KG1 (cell line): Measurements from ENCODE around the gene TRAPPC1.

ENCODE experiments used
- DNase-seq: peaks from one replicate; lab custom pipeline; 2025; lab: John Stamatoyannopoulos, UW

TRAPPC1 gene

GRCh38 chr17:7897773-7898172 is 34.0 kb downstream of the TRAPPC1 start:
- DNase-seq, result no peak

- no peak for DNase-seq
These were observed 34.7 kb downstream of the TRAPPC1 start for GRCh38 chr17:7897090-7897489.

GRCh38 chr17:7894866-7895265 is 36.9 kb downstream of the TRAPPC1 start:
- no peak for DNase-seq

GRCh38 chr17:7894226-7894625 is 37.5 kb downstream of the TRAPPC1 start:
- no peak for DNase-seq

DNA sequence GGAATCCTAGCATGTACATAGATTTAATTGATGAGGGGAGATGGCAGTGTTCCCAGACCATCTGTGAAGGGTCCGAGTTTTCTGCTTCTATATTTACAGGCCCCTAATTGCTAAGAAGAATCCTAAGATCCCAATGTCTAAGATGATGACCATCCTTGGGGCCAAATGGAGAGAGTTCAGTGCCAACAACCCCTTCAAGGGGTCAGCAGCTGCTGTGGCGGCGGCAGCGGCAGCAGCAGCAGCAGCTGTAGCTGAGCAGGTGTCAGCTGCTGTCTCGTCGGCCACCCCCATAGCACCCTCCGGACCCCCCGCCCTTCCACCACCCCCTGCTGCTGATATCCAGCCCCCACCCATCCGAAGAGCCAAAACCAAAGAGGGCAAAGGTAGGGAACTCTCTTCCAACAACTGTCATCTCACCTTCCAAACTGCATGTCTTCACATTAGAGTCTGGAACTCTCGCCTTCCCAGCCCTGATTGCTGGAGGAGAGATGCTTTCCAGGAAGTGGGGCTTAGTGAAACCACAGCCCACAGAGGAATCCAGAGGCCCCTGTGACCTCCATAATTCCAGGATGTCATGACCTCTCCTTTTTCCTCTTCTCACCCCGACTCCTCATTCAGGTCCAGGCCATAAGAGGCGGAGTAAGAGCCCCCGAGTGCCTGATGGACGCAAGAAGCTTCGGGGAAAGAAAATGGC is 38.4 kb downstream of the TRAPPC1 start:
- DNase-seq, result no peak

DNA sequence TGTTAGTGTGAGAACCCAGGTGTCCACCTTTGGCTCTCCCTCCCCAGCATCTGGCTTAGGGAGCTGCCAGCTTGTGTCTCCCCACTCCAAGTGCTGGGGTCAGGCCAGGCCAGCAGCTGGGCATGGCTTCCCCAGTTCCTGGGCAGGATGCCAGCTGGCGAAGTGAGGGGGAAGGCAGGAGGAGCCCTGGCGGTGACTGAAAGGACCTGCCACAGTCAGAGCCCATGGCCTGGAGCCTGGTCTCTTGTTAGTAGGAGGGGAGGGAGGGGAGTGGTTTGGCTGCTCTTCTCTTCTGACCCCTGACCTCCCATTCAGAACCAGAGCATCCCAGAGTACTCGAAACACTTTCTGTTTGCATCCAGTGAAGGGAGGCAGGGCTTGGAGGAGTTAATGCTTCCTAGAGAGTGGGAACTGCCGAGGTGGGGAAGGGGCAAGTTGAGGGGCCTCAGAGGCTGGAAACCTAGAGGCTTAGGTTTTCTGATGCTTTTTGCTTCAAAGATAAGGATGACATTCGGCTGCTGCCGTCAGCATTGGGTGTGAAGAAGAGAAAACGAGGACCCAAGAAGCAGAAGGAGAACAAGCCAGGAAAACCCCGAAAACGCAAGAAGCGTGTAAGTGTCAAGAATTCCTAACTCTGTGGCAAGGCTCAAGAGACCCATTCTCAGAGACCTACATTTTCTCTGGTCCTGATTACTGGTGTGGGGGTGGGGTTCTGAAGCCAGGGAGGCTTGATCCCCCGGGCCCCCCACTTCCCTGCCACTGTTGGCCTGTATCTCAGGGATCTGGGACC is 42.4 kb downstream of the TRAPPC1 start:
- no peak for DNase-seq

DNA sequence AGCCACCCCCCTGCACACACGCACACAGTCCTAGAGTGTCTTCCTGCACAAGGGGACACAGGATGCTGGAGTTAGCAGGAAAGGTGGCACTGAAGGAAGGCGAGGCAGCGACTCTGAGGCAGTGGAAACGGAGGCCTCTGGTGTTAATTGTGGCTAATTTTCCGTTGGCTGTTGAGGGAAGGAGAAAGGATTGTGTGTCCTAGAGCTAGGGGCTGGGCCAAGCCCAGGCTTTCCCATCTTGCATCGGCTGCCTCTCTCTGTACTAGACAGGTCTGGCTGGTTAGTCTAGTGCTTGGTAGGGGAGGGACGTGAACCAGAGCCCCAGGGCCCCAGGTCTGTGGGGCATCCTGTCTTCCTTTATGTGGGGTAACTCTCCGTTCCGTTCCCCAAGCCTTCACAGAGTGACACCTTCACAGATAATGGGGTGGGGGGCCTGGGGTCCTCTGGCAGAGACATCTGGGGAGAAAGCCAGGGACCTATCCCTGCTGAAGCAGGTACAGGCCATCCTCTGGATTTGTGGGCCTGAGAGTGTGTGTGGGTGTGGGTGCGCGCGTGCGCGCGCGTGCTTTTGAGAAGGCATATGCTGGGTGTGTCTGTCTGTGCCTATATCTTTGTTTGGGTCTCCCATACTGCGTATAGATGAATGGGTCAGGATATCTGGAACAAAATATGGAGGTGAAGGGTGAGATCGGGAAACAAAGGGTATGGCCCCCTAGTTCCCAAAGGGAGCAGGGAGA is 43.4 kb downstream of the TRAPPC1 start, which contains the start of gene CHD3:
Gene CHD3, plus strand, starts transcription at position 606 of the 737 bp plus-strand sequence. CDS start 212 bp downstream, outside the sequence.
- no peak for DNase-seq

- peak; percentile 58 for DNase-seq
These were observed 44.1 kb downstream of the TRAPPC1 start for GRCh38 chr17:7887482-7888183.

DNA sequence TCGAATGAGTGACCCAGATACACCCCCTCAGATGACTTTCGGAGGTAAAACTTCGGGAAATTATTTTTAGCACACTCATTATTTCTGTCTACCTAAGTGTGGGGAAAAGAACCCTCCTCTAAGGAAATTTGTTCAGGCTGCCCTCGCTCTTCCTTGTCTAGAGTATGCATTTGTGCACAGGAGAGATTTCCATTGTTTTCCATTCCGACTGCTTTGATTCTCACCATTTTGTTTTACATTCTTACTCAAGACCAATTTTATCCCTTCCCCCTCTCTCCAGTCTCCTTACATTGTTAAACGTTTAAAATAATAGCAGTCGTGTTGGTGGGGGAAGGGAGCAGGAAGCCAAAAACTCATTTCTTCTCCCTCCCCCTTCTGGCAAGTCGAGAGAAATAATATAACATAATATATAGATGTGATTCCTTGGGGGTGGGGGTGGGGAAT is 44.7 kb downstream of the TRAPPC1 start:
- DNase-seq, result peak; percentile 58

DNA sequence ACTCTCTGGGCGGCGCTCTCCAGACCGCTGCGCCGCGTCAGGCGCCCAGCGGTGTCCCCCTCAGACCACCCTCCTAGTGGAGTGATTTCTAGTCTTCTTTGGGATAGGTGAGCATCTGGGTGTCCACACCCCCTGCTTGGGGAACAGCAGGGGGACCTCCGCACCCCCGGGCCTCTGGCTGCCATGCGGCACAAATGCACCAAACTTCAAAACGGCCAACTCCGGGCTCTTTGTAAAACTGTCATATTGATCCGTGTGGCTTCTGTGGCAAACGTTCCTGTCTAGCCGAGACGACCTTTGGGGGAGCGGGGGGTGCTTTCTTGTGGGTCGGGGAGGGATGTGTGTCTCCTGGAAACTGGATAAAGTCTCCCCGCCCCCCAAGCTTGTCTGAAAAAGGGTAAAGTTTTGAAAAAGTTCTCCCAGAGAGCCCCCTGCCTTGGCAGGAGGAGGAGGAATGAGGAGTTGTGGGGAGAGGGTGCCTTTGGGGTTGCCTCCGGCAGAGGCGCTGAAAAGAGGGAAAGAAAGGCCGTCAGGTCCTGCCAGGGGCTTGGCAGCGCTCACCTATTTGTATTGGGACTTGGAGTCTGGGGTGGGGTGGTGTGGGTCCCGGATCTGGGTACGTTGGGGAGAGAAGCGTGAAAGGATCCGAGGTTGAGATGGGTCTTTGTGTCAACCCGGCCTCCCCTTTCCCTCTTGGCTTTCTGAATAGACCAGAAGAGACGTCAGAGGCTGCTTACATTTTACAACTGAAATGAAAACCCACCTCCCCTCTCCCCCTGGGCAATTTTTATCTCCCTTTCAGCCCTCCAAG is 45.3 kb downstream of the TRAPPC1 start:
- DNase-seq, result peak; percentile 22

GRCh38 chr17:7885367-7886226 is 46.1 kb downstream of the TRAPPC1 start:
- no peak for DNase-seq

DNA sequence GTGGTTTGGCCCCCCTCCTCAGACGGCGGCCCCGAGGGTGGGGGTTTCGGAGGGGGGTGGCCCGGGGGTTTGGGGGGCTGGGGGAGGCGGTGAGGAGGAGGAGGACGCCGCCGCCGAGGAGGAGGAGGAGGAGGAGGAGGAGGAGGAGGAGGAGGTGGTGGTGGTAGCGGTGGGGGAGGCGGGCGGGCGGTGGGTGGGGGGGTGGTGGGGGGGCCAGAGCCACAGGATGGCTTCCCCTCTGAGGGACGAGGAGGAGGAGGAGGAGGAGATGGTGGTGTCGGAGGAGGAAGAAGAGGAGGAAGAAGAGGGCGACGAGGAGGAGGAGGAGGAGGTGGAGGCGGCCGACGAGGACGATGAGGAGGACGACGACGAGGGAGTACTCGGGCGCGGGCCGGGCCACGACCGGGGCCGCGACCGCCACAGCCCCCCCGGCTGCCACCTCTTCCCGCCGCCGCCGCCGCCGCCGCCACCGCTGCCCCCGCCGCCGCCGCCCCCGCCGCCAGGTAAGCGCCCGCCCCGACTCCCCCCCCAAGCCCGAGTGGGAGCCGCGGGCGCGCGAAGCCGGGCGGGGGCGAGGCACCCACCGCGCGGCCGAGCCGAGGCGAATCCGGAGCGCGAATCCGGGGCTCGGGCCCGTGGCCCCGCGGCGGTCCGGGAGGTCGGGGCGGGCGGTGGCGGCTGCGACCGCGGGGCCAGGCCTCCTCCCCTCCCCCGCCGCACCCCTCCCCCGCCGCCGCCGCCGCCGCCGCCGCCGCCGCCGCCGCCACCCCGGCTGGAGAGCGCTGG is 47.0 kb downstream of the TRAPPC1 start:
- DNase-seq, result no peak

- no peak for DNase-seq
These were observed 47.9 kb downstream of the TRAPPC1 start for GRCh38 chr17:7883781-7884386.

GRCh38 chr17:7882629-7883028 is 49.1 kb downstream of the TRAPPC1 start:
- DNase-seq, result no peak

- no peak for DNase-seq
These were observed 49.7 kb downstream of the TRAPPC1 start for GRCh38 chr17:7882068-7882467.

- DNase-seq, result no peak
These were observed 50.3 kb downstream of the TRAPPC1 start for GRCh38 chr17:7881276-7882054.
